Sigmoid colon (tissue), 7 donors: ENCODE results near the gene MOK. TPM values are rescaled to one million over a fixed set of nuclear protein-coding genes. Genes with fewer than 3 reads are reported as not detected.
A peak's percentile ranks its signal among the peaks of the same experiment; 100 is the strongest.

ENCODE experiments used
- DNase-seq: peaks from one replicate; pipeline ENCODE4 v3.0.0-alpha.2; 2019
- H3K27ac ChIP-seq, 4 donors: fragments of 200-600 bp; sonication (generic); one replicate each; pipeline ENCODE4 v1.5.1; 2016 to 2019; ENCODE audit warnings: mild to moderate bottlenecking in 1 of 4
- H3K27me3 ChIP-seq, 3 donors: fragments of 200-600 bp; sonication (generic); one replicate each; pipeline ENCODE4 v1.5.1; 2019; ENCODE audit warnings: mild to moderate bottlenecking in 1 of 3
- H3K36me3 ChIP-seq, 4 donors: fragments of 200-600 bp; sonication (generic); one replicate each; pipeline ENCODE4 v1.5.1; 2016 to 2019
- H3K4me1 ChIP-seq, 4 donors: fragments of 200-600 bp; sonication (generic); one replicate each; pipeline ENCODE4 v1.5.1; 2017 to 2019
- H3K4me3 ChIP-seq, 4 donors: fragments of 200-600 bp; sonication (generic); one replicate each; pipeline ENCODE4 v1.5.1; 2017 to 2019; ENCODE audit warnings: mild to moderate bottlenecking in 2 of 4, moderate library complexity in 1 of 4
- H3K9me3 ChIP-seq, 4 donors: fragments of 200-600 bp in 3 of 4; sonication (generic) in 3 of 4; one replicate each; pipeline versions ENCODE4 v1.5.1 to v1.6.1; 2013 to 2019
- CTCF ChIP-seq, 4 experiments: fragments of 450-650 bp in 3 of 4; fragments of 200-600 bp in 1 of 4; IDR thresholded peaks; one replicate each; pipeline ENCODE4 v1.5.1; 2016 to 2019; ENCODE audit warnings: antibody characterized with exemption in 4 of 4, mild to moderate bottlenecking in 3 of 4, moderate library complexity in 2 of 4
- EP300 ChIP-seq, 4 donors: sonication (generic); formaldehyde crosslinking; IDR thresholded peaks; one replicate each; pipeline ENCODE4 v1.6.1; 2017; ENCODE audit warnings: antibody characterized with exemption in 4 of 4
- POLR2A ChIP-seq, 2 donors: fragments of 450-650 bp; IDR thresholded peaks; one replicate each; pipeline ENCODE4 v1.6.1; 2016; ENCODE audit warnings: antibody characterized with exemption in 2 of 2, mild to moderate bottlenecking in 2 of 2, moderate library complexity in 2 of 2
- POLR2AphosphoS5 ChIP-seq, 4 donors: sonication (generic); formaldehyde crosslinking; IDR thresholded peaks; one replicate each; pipeline ENCODE4 v1.6.1; 2017; ENCODE audit warnings: antibody characterized with exemption in 4 of 4
- WGBS, 2 donors: extraction: QIAGEN DNeasy Blood & Tissue Kit; methylation state at CpG; one replicate each; pipeline ENCODE4 v1.1.7; 2013; 5-methylcytosine and 5-hydroxymethylcytosine counted together
- intact Hi-C: fragments of 100-400 bp; cut with DNase I; formaldehyde crosslinking; loops from one replicate; pipeline ENCODE4 v1.15.1; 2023
- polyA plus RNA-seq, 3 donors: library from polyadenylated mRNA; stranded (reverse); fragments of 200-250 nt; gene quantifications; one replicate each; pipeline ENCODE4 v1.2.3, GENCODE V29; 2013
- total RNA-seq, 4 donors: library from RNA; depleted of rRNA; stranded (reverse); fragments of >200 nt; gene quantifications; one replicate each; pipeline ENCODE4 v1.1.0, GENCODE V29; 2016
- donor health status: healthy with polysubstance abuse.
- donor health status: Bipolar disorder and iron deficiency.
- donor health status: healthy.

Gene MOK
- total and polyA plus RNA-seq, 7 donors = 1.8 to 17.2 (median 9.4) TPM

GRCh38 chr14:102188187-102188586 lies 116.8 kb downstream of the MOK start:
- Histone ChIP-seq H3K27me3 (no peaks in the 10 kb centered on the region), H3K36me3 (no peaks in the 10 kb centered on the region), H3K27ac (peak overlapping the region in 1 of 4 donors; percentile 66), H3K4me3 (no peak overlapping the region), H3K4me1 (peaks cover 0 to 33% (median 28%) of the 10 kb centered on the region in 4 donors), H3K9me3 (no peaks in the 10 kb centered on the region)
- TF ChIP-seq POLR2AphosphoS5 (IDR thresholded peaks at IDR 0.05) (no peak), POLR2A (IDR thresholded peaks at IDR 0.05) (no peak), CTCF (IDR thresholded peaks at IDR 0.05) (no peak), EP300 (IDR thresholded peaks at IDR 0.05) (no peak)
- intact Hi-C loops = no loop called here
- 94 to 95% methylated on average over 1 of the region's 1 CpG for WGBS, 2 donors
- peak; percentile 33 for DNase-seq

GRCh38 chr14:102187568-102188001 lies 117.4 kb downstream of the MOK start:
- no peaks in the 10 kb centered on the region for H3K9me3 ChIP-seq
- peak overlapping the region; percentile 13 to 66 (median 49) for H3K27ac ChIP-seq
- intact Hi-C loops = no loop called here
- DNase-seq = peak; percentile 39
- TF ChIP-seq EP300 (IDR thresholded peaks at IDR 0.05) (no peak), CTCF (IDR thresholded peaks at IDR 0.05) (no peak), POLR2AphosphoS5 (IDR thresholded peaks at IDR 0.05) (no peak), POLR2A (IDR thresholded peaks at IDR 0.05) (no peak)
- WGBS, 2 donors = 89 to 97% methylated on average over 4 of the region's 4 CpGs
- H3K36me3 ChIP-seq = no peaks in the 10 kb centered on the region
- no peaks in the 10 kb centered on the region for H3K27me3 ChIP-seq
- H3K4me3 ChIP-seq = no peak overlapping the region
- H3K4me1 ChIP-seq = peaks cover 0 to 39% (median 34%) of the 10 kb centered on the region in 4 donors

- intact Hi-C loops = no loop called here
- Histone ChIP-seq H3K36me3 (no peaks in the 10 kb centered on the region), H3K27ac (peak overlapping the region; percentile 13 to 66 (median 49)), H3K4me3 (no peak overlapping the region), H3K9me3 (no peaks in the 10 kb centered on the region), H3K27me3 (no peaks in the 10 kb centered on the region), H3K4me1 (peaks cover 0 to 45% (median 39%) of the 10 kb centered on the region in 4 donors)
- 82 to 83% methylated on average over 3 of the region's 3 CpGs for WGBS, 2 donors
- TF ChIP-seq CTCF (IDR thresholded peaks at IDR 0.05) = no peak
- TF ChIP-seq POLR2AphosphoS5 (IDR thresholded peaks at IDR 0.05) = peak in 2 of 4 donors; percentile 44 to 64
- peak; percentile 56 for DNase-seq
These were observed 117.9 kb downstream of the MOK start for GRCh38 chr14:102187044-102187443.

GRCh38 chr14:102185360-102185759 lies 119.6 kb downstream of the MOK start:
- H3K4me1 ChIP-seq = peaks cover 0 to 59% (median 48%) of the 10 kb centered on the region in 4 donors
- H3K27me3 ChIP-seq = no peaks in the 10 kb centered on the region
- no peak overlapping the region for H3K4me3 ChIP-seq
- DNase-seq = peak; percentile 8
- intact Hi-C loops = no loop called here
- TF ChIP-seq EP300 (IDR thresholded peaks at IDR 0.05) (no peak), POLR2AphosphoS5 (IDR thresholded peaks at IDR 0.05) (no peak), POLR2A (IDR thresholded peaks at IDR 0.05) (no peak), CTCF (IDR thresholded peaks at IDR 0.05) (no peak)
- 45 to 86% methylated on average over 8 of the region's 8 CpGs for WGBS, 2 donors
- no peaks in the 10 kb centered on the region for H3K36me3 ChIP-seq
- H3K27ac ChIP-seq = no peak overlapping the region
- H3K9me3 ChIP-seq = no peaks in the 10 kb centered on the region
